Stimulated activated CD4-positive, alpha-beta T cell treated with anti-CD3 and anti-CD28 coated beads, Interleukin-15, amount 100 ng/mL, for 48 hours (primary cell): ENCODE measurements around the gene PACC1.
A peak's percentile ranks its signal among the peaks of the same experiment; 100 is the strongest.

Experiments used
- DNase-seq, 2 donors: peaks; one replicate each; pipeline ENCODE4 v3.0.0-alpha.2; 2020; ENCODE audit warnings: low read depth in 2 of 2

The PACC1 gene

GRCh38 chr1:212438831-212439237, 24.1 kb upstream of the PACC1 start:
- no peak for DNase-seq

- no peak for DNase-seq
These were observed 22.6 kb upstream of the PACC1 start for GRCh38 chr1:212437179-212437798.

GRCh38 chr1:212434992-212435391, 20.3 kb upstream of the PACC1 start:
- DNase-seq, result no peak

- no peak for DNase-seq
These were observed 19.1 kb upstream of the PACC1 start for GRCh38 chr1:212433577-212434462.

- peak; percentile 44 to 76 for DNase-seq
These were observed 18.2 kb upstream of the PACC1 start, which contains the start of gene NENF for GRCh38 chr1:212432661-212433576. NENF (plus strand) TSS chr1:212432920; CDS start chr1:212432944, 24 bp downstream.

- no peak for DNase-seq
These were observed 17.6 kb upstream of the PACC1 start for GRCh38 chr1:212432272-212432660.

GRCh38 chr1:212431644-212432043, 17.0 kb upstream of the PACC1 start:
- DNase-seq, result no peak

GRCh38 chr1:212430955-212431394, 16.3 kb upstream of the PACC1 start:
- no peak for DNase-seq

- no peak for DNase-seq
These were observed 15.7 kb upstream of the PACC1 start for GRCh38 chr1:212430416-212430815.

GRCh38 chr1:212428496-212428895, 13.8 kb upstream of the PACC1 start:
- no peak for DNase-seq

GRCh38 chr1:212423879-212424278, 9.2 kb upstream of the PACC1 start:
- no peak for DNase-seq

- no peak for DNase-seq
These were observed 6.5 kb upstream of the PACC1 start for GRCh38 chr1:212421165-212421564.

- no peak for DNase-seq
These were observed 588 bp upstream of the PACC1 start for GRCh38 chr1:212415107-212415841.

- DNase-seq, result no peak
These were observed 771 bp downstream of the PACC1 start for GRCh38 chr1:212413902-212414327.

GRCh38 chr1:212412374-212412773, 2.3 kb downstream of the PACC1 start:
- DNase-seq, result no peak

GRCh38 chr1:212410231-212410820, 4.4 kb downstream of the PACC1 start:
- DNase-seq, result no peak

- no peak for DNase-seq
These were observed 11.9 kb downstream of the PACC1 start for GRCh38 chr1:212402666-212403321.

GRCh38 chr1:212401838-212402582, 12.7 kb downstream of the PACC1 start:
- DNase-seq, result no peak

- no peak for DNase-seq
These were observed 13.6 kb downstream of the PACC1 start for GRCh38 chr1:212401042-212401441.

- DNase-seq, result no peak
These were observed 17.5 kb downstream of the PACC1 start for GRCh38 chr1:212397171-212397570.
